OCI-LY7 (cell line): Measurements from ENCODE around the gene JCAD. TPM values are rescaled to one million over a fixed set of nuclear protein-coding genes. Genes with fewer than 3 reads are reported as not detected.

Source experiments
- BruUV-seq: library from RNA; stranded (reverse); fragments of 400-500 nt; replicated peaks from 2 replicates; lab custom pipeline; 2021; lab: Mats Ljungman, UMichigan
- CTCF ChIA-PET: fragments of 300-600 bp; sonication (Branson Sonifier 250); formaldehyde crosslinking; loops from one replicate; lab custom pipeline; 2022; ENCODE audit warnings: antibody characterized with exemption; ENCODE audit not compliant: unreplicated experiment; lab: Charles Lee
- POLR2A ChIA-PET: fragments of 300-600 bp; sonication (Branson Sonifier 250); formaldehyde crosslinking; loops from one replicate; lab custom pipeline; 2022; ENCODE audit warnings: antibody characterized with exemption; lab: Charles Lee
- DNase-seq: peaks from one replicate; pipeline ENCODE4 v3.0.0-alpha.2; 2015; ENCODE audit warnings: low spot score
- H2AFZ ChIP-seq: fragments of 200-600 bp; sonication (generic), shearing (Covaris generic); 2 replicates; pipeline ENCODE4 v1.6.1; 2014; ENCODE audit warnings: mild to moderate bottlenecking, antibody characterized with exemption, low read length, moderate library complexity
- H3K27ac ChIP-seq: fragments of 200-600 bp; sonication (generic); 2 replicates; pipeline ENCODE4 v1.5.1; 2014; ENCODE audit warnings: mixed run types, low read depth, mild to moderate bottlenecking, moderate library complexity, low read length, inconsistent platforms; ENCODE audit not compliant: poor library complexity, severe bottlenecking
- H3K36me3 ChIP-seq: fragments of 200-600 bp; sonication (generic); 2 replicates; pipeline ENCODE4 v1.6.1; 2014; ENCODE audit warnings: mild to moderate bottlenecking, antibody characterized with exemption, low read length, moderate library complexity, mixed read lengths; ENCODE audit not compliant: insufficient read depth
- H3K4me1 ChIP-seq: fragments of 200-600 bp; sonication (generic); 2 replicates; pipeline ENCODE4 v1.5.1; 2014; ENCODE audit warnings: mild to moderate bottlenecking, low read length; ENCODE audit not compliant: insufficient read depth, poor library complexity, severe bottlenecking
- H3K4me2 ChIP-seq: fragments of 200-600 bp; sonication (generic); 2 replicates; pipeline ENCODE4 v1.6.1; 2014; ENCODE audit warnings: mild to moderate bottlenecking, low read length
- H3K4me3 ChIP-seq: fragments of 200-600 bp; sonication (generic); 2 replicates; pipeline ENCODE4 v1.5.1; 2014; ENCODE audit warnings: mild to moderate bottlenecking, low read depth, low read length; ENCODE audit not compliant: poor library complexity, severe bottlenecking
- H3K79me2 ChIP-seq: fragments of 200-600 bp; sonication (generic); 2 replicates; pipeline ENCODE4 v1.6.1; 2016; ENCODE audit warnings: low read depth, mild to moderate bottlenecking, low read length, moderate library complexity, mixed read lengths; ENCODE audit not compliant: insufficient read depth
- H3K9me2 ChIP-seq: fragments of 200-600 bp; sonication (generic); 2 replicates; pipeline ENCODE4 v1.6.1; 2016; ENCODE audit warnings: mild to moderate bottlenecking, low read length, mixed read lengths; ENCODE audit not compliant: insufficient read depth
- H3K9me3 ChIP-seq: fragments of 200-600 bp; sonication (generic); 2 replicates; pipeline ENCODE4 v1.6.1; 2014; ENCODE audit warnings: mild to moderate bottlenecking, mixed run types, low read length, mixed read lengths
- H4K20me1 ChIP-seq: fragments of 200-600 bp; sonication (generic); 2 replicates; pipeline ENCODE4 v1.6.1; 2014; ENCODE audit warnings: mild to moderate bottlenecking, antibody characterized with exemption, low read length, moderate library complexity, mixed read lengths; ENCODE audit not compliant: insufficient read depth
- EZH2phosphoT487 ChIP-seq: fragments of 200-600 bp; sonication (generic); IDR thresholded peaks from 2 replicates; pipeline ENCODE4 v1.6.1; 2018; ENCODE audit warnings: low read depth, borderline replicate concordance, mild to moderate bottlenecking, mixed run types, antibody characterized with exemption, low read length, moderate library complexity, mixed read lengths
- intact Hi-C: fragments of 100-400 bp; cut with micrococcal nuclease; formaldehyde crosslinking; loops from one replicate; pipeline ENCODE4 v1.10.0; 2022; ENCODE audit not compliant: unreplicated experiment
- total RNA-seq, 2 experiments: library from RNA; depleted of rRNA in 1 of 2; stranded (reverse); fragments of >200 nt in 1 of 2; shearing (Covaris generic) in 1 of 2; gene quantifications; 2 replicates each; pipeline ENCODE4 v1.2.3, GENCODE V29; 2014 to 2022
- TF ChIP-seq, protein P1 (sequence below): fragments of 200-600 bp; sonication (generic); conservative IDR thresholded peaks from 2 replicates; pipeline ENCODE4 v1.5.1; 2014; ENCODE audit warnings: mild to moderate bottlenecking, antibody characterized with exemption, low read length, moderate library complexity, mixed read lengths

The JCAD gene
- total RNA-seq, 2 experiments from 2014 or later: not detected

DNA sequence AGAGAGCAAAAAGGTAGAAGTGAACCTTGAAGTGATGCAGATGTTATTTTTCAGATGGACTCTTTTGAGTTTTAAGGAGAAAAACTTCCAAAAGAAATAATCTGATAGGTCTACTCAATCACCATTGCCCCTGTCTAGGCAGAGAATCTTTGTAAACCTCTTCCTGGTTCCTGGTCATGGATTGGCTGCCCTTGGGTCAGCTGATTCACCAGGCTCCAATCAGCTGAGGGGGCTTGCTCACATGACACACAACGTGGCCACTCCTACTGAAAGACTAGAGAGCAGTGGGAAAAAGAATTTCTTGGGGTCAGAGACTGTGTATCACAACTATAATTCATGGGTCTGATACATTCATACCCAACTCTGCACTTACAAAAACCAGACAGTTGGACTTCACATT, 20.0 kb upstream of the JCAD start:
- no peaks in the 10 kb centered on the region for H3K9me2 ChIP-seq
- no peak for TF ChIP-seq EZH2phosphoT487
- TF ChIP-seq, protein P1, sequence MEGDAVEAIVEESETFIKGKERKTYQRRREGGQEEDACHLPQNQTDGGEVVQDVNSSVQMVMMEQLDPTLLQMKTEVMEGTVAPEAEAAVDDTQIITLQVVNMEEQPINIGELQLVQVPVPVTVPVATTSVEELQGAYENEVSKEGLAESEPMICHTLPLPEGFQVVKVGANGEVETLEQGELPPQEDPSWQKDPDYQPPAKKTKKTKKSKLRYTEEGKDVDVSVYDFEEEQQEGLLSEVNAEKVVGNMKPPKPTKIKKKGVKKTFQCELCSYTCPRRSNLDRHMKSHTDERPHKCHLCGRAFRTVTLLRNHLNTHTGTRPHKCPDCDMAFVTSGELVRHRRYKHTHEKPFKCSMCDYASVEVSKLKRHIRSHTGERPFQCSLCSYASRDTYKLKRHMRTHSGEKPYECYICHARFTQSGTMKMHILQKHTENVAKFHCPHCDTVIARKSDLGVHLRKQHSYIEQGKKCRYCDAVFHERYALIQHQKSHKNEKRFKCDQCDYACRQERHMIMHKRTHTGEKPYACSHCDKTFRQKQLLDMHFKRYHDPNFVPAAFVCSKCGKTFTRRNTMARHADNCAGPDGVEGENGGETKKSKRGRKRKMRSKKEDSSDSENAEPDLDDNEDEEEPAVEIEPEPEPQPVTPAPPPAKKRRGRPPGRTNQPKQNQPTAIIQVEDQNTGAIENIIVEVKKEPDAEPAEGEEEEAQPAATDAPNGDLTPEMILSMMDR: no peak
- no peaks in the 10 kb centered on the region for H3K4me1 ChIP-seq
- BruUV-seq: no TSS peak
- peak; percentile 6 for DNase-seq
- H3K27ac ChIP-seq: no peak overlapping the region
- H3K4me2 ChIP-seq: no peak overlapping the region
- H4K20me1 ChIP-seq: no peaks in the 10 kb centered on the region
- ChIA-PET CTCF (no interaction called here), POLR2A (no interaction called here)
- H2AFZ ChIP-seq: no peak overlapping the region
- no peaks in the 10 kb centered on the region for H3K36me3 ChIP-seq
- intact Hi-C loops: no loop called here
- H3K4me3 ChIP-seq: no peak overlapping the region
- H3K79me2 ChIP-seq: no peaks in the 10 kb centered on the region
- no peaks in the 10 kb centered on the region for H3K9me3 ChIP-seq

DNA sequence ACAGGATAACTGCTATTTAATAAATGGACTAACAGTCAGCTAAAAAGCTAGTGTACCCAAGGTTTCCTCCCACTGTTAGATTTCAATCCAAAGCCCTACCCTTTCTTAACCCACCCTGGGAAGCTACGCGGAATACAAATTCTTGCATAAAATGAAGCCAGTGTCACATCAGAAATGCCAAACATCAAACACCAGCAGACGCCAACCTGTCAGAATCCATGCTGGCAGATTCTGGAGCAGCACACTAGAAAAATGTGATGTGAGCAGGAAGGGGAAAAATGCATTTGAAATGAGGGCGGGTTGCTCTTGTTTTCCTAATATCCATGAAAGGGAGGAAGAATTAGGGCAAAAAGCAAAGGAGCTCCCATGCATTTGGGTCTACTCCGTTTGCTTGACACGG, 16.1 kb upstream of the JCAD start:
- H3K4me2 ChIP-seq: no peak overlapping the region
- no peak overlapping the region for H2AFZ ChIP-seq
- BruUV-seq: no TSS peak
- H3K36me3 ChIP-seq: no peaks in the 10 kb centered on the region
- no peak for DNase-seq
- H3K4me3 ChIP-seq: no peak overlapping the region
- H3K27ac ChIP-seq: no peak overlapping the region
- H3K9me2 ChIP-seq: no peaks in the 10 kb centered on the region
- CTCF ChIA-PET: no interaction called here
- no peaks in the 10 kb centered on the region for H3K4me1 ChIP-seq
- intact Hi-C loops: no loop called here
- no peaks in the 10 kb centered on the region for H3K79me2 ChIP-seq
- POLR2A ChIA-PET: interaction anchor here (0.7 kb wide), 1 partner anchor 66 kb away, joined by 4 read pairs; no protein-coding TSS in a partner anchor
- no peaks in the 10 kb centered on the region for H4K20me1 ChIP-seq
- no peak for TF ChIP-seq EZH2phosphoT487
- TF ChIP-seq, protein P1: no peak
- H3K9me3 ChIP-seq: no peaks in the 10 kb centered on the region

- no peaks in the 10 kb centered on the region for H3K9me3 ChIP-seq
- intact Hi-C loops: no loop called here
- no peaks in the 10 kb centered on the region for H3K36me3 ChIP-seq
- no peaks in the 10 kb centered on the region for H3K4me1 ChIP-seq
- POLR2A ChIA-PET: interaction anchor here (0.5 to 0.7 kb wide), 2 partner anchors 66 to 108 kb away, joined by 3 to 4 read pairs; no protein-coding TSS in a partner anchor
- CTCF ChIA-PET: no interaction called here
- H3K4me2 ChIP-seq: no peak overlapping the region
- no peaks in the 10 kb centered on the region for H4K20me1 ChIP-seq
- H3K79me2 ChIP-seq: no peaks in the 10 kb centered on the region
- DNase-seq: no peak
- no peaks in the 10 kb centered on the region for H3K9me2 ChIP-seq
- no TSS peak for BruUV-seq
- H2AFZ ChIP-seq: no peak overlapping the region
- no peak overlapping the region for H3K27ac ChIP-seq
- H3K4me3 ChIP-seq: no peak overlapping the region
- TF ChIP-seq, protein P1: no peak
- TF ChIP-seq EZH2phosphoT487: no peak
Measured at GRCh38 chr10:30074933-30075332, 15.5 kb upstream of the JCAD start.
